Hematopoietic multipotent progenitor cell (in vitro differentiated cells): Measurements from ENCODE around the gene ANO3. TPM values are rescaled to one million over a fixed set of nuclear protein-coding genes. Genes with fewer than 3 reads are reported as not detected.
"Not testable (repeated sequence)": the region's sequence is repeated elsewhere in the genome, so short reads cannot be mapped to it uniquely, and the experiment has no call there.

Source experiments
- DNase-seq, 3 donors: peaks; one replicate each; pipeline ENCODE4 v3.0.0-alpha.2; 2011 to 2015; ENCODE audit warnings: low read depth in 2 of 3, low spot score in 2 of 3
- total RNA-seq: library from RNA; depleted of rRNA; stranded (reverse); fragments of >200 nt; gene quantifications from one replicate; pipeline ENCODE4 v1.2.3, GENCODE V29; 2012

ANO3 gene
- total RNA-seq, 1 donor = under 0.01 TPM

GRCh38 chr11:26571861-26572654 is 240.1 kb downstream of the ANO3 start, which contains the start of gene MUC15:
Gene MUC15 (minus strand): TSS chr11:26572263. CDS start chr11:26567094, 5,169 bp downstream.
- no peak for DNase-seq

GRCh38 chr11:26572770-26573402 is 241.0 kb downstream of the ANO3 start:
- DNase-seq = no peak

- no peak for DNase-seq
Measured at GRCh38 chr11:26573896-26574295, 242.0 kb downstream of the ANO3 start.

- DNase-seq = no peak
Measured at GRCh38 chr11:26575946-26576345, 244.0 kb downstream of the ANO3 start.

GRCh38 chr11:26578998-26579661 is 247.2 kb downstream of the ANO3 start:
- DNase-seq = no peak

GRCh38 chr11:26579683-26580082 is 247.8 kb downstream of the ANO3 start:
- DNase-seq = no peak

GRCh38 chr11:26580929-26581328 is 249.0 kb downstream of the ANO3 start:
- DNase-seq = no peak

- DNase-seq = no peak
Measured at GRCh38 chr11:26583550-26583949, 251.6 kb downstream of the ANO3 start.

- DNase-seq = no peak
Measured at GRCh38 chr11:26584818-26585217, 252.9 kb downstream of the ANO3 start.

GRCh38 chr11:26587073-26587472 is 255.1 kb downstream of the ANO3 start:
- no peak for DNase-seq

- DNase-seq = no peak
Measured at GRCh38 chr11:26593691-26594090, 261.8 kb downstream of the ANO3 start.

- not testable (repeated sequence) for DNase-seq
Measured at GRCh38 chr11:26595207-26595865, 263.4 kb downstream of the ANO3 start.

GRCh38 chr11:26597049-26597689 is 265.2 kb downstream of the ANO3 start:
- not testable (repeated sequence) for DNase-seq

- DNase-seq = no peak
Measured at GRCh38 chr11:26597899-26598298, 266.0 kb downstream of the ANO3 start.

GRCh38 chr11:26599425-26599824 is 267.5 kb downstream of the ANO3 start:
- no peak for DNase-seq

GRCh38 chr11:26599876-26600434 is 268.0 kb downstream of the ANO3 start:
- DNase-seq = no peak

GRCh38 chr11:26607725-26608506 is 276.0 kb downstream of the ANO3 start:
- no peak for DNase-seq

- no peak for DNase-seq
Measured at GRCh38 chr11:26608507-26609146, 276.7 kb downstream of the ANO3 start.

GRCh38 chr11:26613759-26614158 is 281.8 kb downstream of the ANO3 start:
- DNase-seq = no peak
